Fibroblast of pulmonary artery (primary cell): ENCODE measurements around the gene FBLN1.

Experiments
- DNase-seq: peaks from one replicate; pipeline ENCODE4 v3.0.0-alpha.2; 2010; ENCODE audit warnings: low read depth
- H3K4me3 ChIP-seq: replicated peaks from 2 replicates; pipeline ENCODE4 v1.5.1; 2011; ENCODE audit warnings: low read depth, mild to moderate bottlenecking, control low read depth, low read length, moderate library complexity
- CTCF ChIP-seq: IDR thresholded peaks from 2 replicates; pipeline ENCODE4 v1.5.1; 2011; ENCODE audit warnings: mild to moderate bottlenecking, control low read depth, low read length, inconsistent platforms; ENCODE audit errors: missing control alignments

The FBLN1 gene

GRCh38 chr22:45546333-45547015 is 43.8 kb downstream of the FBLN1 start:
- TF ChIP-seq CTCF = no peak
- no peak overlapping the region for H3K4me3 ChIP-seq
- DNase-seq = no peak

GRCh38 chr22:45547016-45547345 is 44.3 kb downstream of the FBLN1 start:
- no peak for TF ChIP-seq CTCF
- no peak overlapping the region for H3K4me3 ChIP-seq
- DNase-seq = no peak

GRCh38 chr22:45547731-45548130 is 45.0 kb downstream of the FBLN1 start:
- no peak for TF ChIP-seq CTCF
- no peak overlapping the region for H3K4me3 ChIP-seq
- no peak for DNase-seq

GRCh38 chr22:45548247-45548840 is 45.7 kb downstream of the FBLN1 start:
- no peak for DNase-seq

GRCh38 chr22:45548991-45549761 is 46.5 kb downstream of the FBLN1 start:
- H3K4me3 ChIP-seq = no peak overlapping the region
- peak; percentile 40 for TF ChIP-seq CTCF
- peak; percentile 78 for DNase-seq

More at GRCh38 chr22:45548247-45548840, 45.7 kb downstream of the FBLN1 start:
- no peak overlapping the region for H3K4me3 ChIP-seq
- no peak for TF ChIP-seq CTCF

- no peak for TF ChIP-seq CTCF
- DNase-seq = no peak
- H3K4me3 ChIP-seq = no peak overlapping the region
Observed at GRCh38 chr22:45549762-45550378, 47.2 kb downstream of the FBLN1 start.
